ENCODE data around the gene GGACT.

GRCh38 chr13:100533588-100534041 is 55.0 kb downstream of the GGACT start:
- TF ChIP-seq CTCF (conservative IDR thresholded peaks at IDR 0.05; ENCODE audit: low read depth, low read length) (no peak), EZH2 (IDR thresholded peaks at IDR 0.05; ENCODE audit: borderline replicate concordance, low read depth, low read length, poor library complexity, severe bottlenecking) (no peak)

Measured in A673 (cell line).